Body of pancreas (tissue), 4 donors: ENCODE results near the gene MYCBPAP.

Experiments used
- CTCF ChIP-seq, 7 experiments: fragments of 450-650 bp in 4 of 7; fragments of 200-600 bp in 3 of 7; sonication (generic) in 3 of 7; IDR thresholded peaks; one replicate each; pipeline ENCODE4 v1.5.1; 2016 to 2019; ENCODE audit warnings: antibody characterized with exemption in 7 of 7
- POLR2A ChIP-seq, 3 donors: fragments of 450-650 bp; IDR thresholded peaks; one replicate each; pipeline ENCODE4 v1.6.1; 2016; ENCODE audit warnings: antibody characterized with exemption in 3 of 3, mild to moderate bottlenecking in 2 of 3

- TF ChIP-seq POLR2A (IDR thresholded peaks at IDR 0.05): no peak
- no peak for TF ChIP-seq CTCF (IDR thresholded peaks at IDR 0.05)
These were observed 45.8 kb upstream of the MYCBPAP start for GRCh38 chr17:50462446-50462845.
